Measurements from ENCODE around the gene IL22RA2. TPM values are rescaled to one million over a fixed set of nuclear protein-coding genes. Genes with fewer than 3 reads are reported as not detected.

Gene IL22RA2
- polyA plus RNA-seq, 1 of the 3 experiments (the other 2 are of a cell fraction), result not detected

- ChIA-PET CTCF (no interaction called here), POLR2A (no interaction called here)
- Histone ChIP-seq H3K36me3 (replicated peaks in 1 of 2; ENCODE audit: control insufficient read depth in 1 of 2, insufficient read depth in 2 of 2, low read length in 1 of 2) (no peaks in the 10 kb centered on the region), H3K79me2 (ENCODE audit: insufficient read depth) (no peaks in the 10 kb centered on the region), H4K20me1 (ENCODE audit: insufficient read depth) (no peaks in the 10 kb centered on the region), H3K27ac (ENCODE audit: low read depth in 2 of 2, low read length in 1 of 2) (no peak overlapping the region), H3K9me2 (no peaks in the 10 kb centered on the region), H2AFZ (ENCODE audit: low read depth) (no peak overlapping the region), H3F3A (replicated peaks; ENCODE audit: insufficient read depth) (no peaks in the 10 kb centered on the region), H3K4me3 (ENCODE audit: low read depth in 2 of 2, low read length in 1 of 2) (no peak overlapping the region), H3K27me3 (ENCODE audit: insufficient read depth) (no peaks in the 10 kb centered on the region), H3K4me2 (no peak overlapping the region), H3K9ac (no peak overlapping the region), H3K4me1 (ENCODE audit: control insufficient read depth in 1 of 2, insufficient read depth in 2 of 2, low read depth in 1 of 2, low read length in 1 of 2) (no peaks in the 10 kb centered on the region), H3K9me3 (no peaks in the 10 kb centered on the region)
- TF ChIP-seq RCOR1 (IDR thresholded peaks at IDR 0.05; ENCODE audit: low read length), result no peak
- no peak for TF ChIP-seq FOSL2 (IDR thresholded peaks at IDR 0.05; ENCODE audit: borderline replicate concordance, low read depth)
- TF ChIP-seq NFIC (IDR thresholded peaks at IDR 0.05; ENCODE audit: borderline replicate concordance), result no peak
- no peak for TF ChIP-seq RXRA (IDR thresholded peaks at IDR 0.05; ENCODE audit: borderline replicate concordance, low read depth)
- no peak for TF ChIP-seq EP300 (IDR thresholded peaks at IDR 0.05; ENCODE audit: borderline replicate concordance in 1 of 2, low read depth in 1 of 2, low read length in 1 of 2)
- TF ChIP-seq EZH2phosphoT487 (IDR thresholded peaks at IDR 0.05; ENCODE audit: borderline replicate concordance, low read depth), result no peak
- no peak for TF ChIP-seq GATA2 (CRISPR knock-in tag; IDR thresholded peaks at IDR 0.05)
- TF ChIP-seq PBX3 (IDR thresholded peaks at IDR 0.05), result no peak
- no peak for TF ChIP-seq RAD21 (IDR thresholded peaks at IDR 0.05; ENCODE audit: low read length)
- TF ChIP-seq ELF1 (IDR thresholded peaks at IDR 0.05), result no peak
- TF ChIP-seq MAX (IDR thresholded peaks at IDR 0.05; ENCODE audit: low read depth), result no peak
- TF ChIP-seq FOXM1 (IDR thresholded peaks at IDR 0.05; ENCODE audit: low read depth), result no peak
- TF ChIP-seq RFX5 (IDR thresholded peaks at IDR 0.05; ENCODE audit: low read length), result no peak
- no peak for TF ChIP-seq GABPA (IDR thresholded peaks at IDR 0.05; ENCODE audit: low read depth)
- no peak for TF ChIP-seq CTCF (IDR thresholded peaks at IDR 0.05)
- no peak for DNase-seq
- WGBS (ENCODE audit: low lambda C conversion rate), result 32% methylated on average over 4 of the region's 4 CpGs
These were observed 50.8 kb downstream of the IL22RA2 start for GRCh38 chr6:137122612-137123011.

- CTCF ChIA-PET, result interaction anchor here (3.1 kb wide), 1 partner anchor 27 kb away, joined by 11 read pairs; no protein-coding TSS in a partner anchor
- no peak for DNase-seq
- no peak overlapping the region for H2AFZ ChIP-seq (ENCODE audit: low read depth)
- no peak overlapping the region for H3K4me2 ChIP-seq
- 23% methylated on average over 2 of the region's 2 CpGs for WGBS (ENCODE audit: low lambda C conversion rate)
- H3K9ac ChIP-seq, result no peak overlapping the region
- no peak overlapping the region; a peak in 1 of 4 replicates for H3K27ac ChIP-seq (ENCODE audit: low read depth in 2 of 2, low read length in 1 of 2)
- no peaks in the 10 kb centered on the region for H3K9me2 ChIP-seq
- H3K27me3 ChIP-seq (ENCODE audit: insufficient read depth), result no peaks in the 10 kb centered on the region
- no peaks in the 10 kb centered on the region for H3F3A ChIP-seq (replicated peaks; ENCODE audit: insufficient read depth)
- H4K20me1 ChIP-seq (ENCODE audit: insufficient read depth), result no peaks in the 10 kb centered on the region
- H3K36me3 ChIP-seq (replicated peaks in 1 of 2; ENCODE audit: control insufficient read depth in 1 of 2, insufficient read depth in 2 of 2, low read length in 1 of 2), result no peaks in the 10 kb centered on the region
- POLR2A ChIA-PET, result interaction anchor here (0.8 kb wide), 1 partner anchor 132 kb away, joined by 3 read pairs; no protein-coding TSS in a partner anchor
- no peak overlapping the region for H3K4me3 ChIP-seq (ENCODE audit: low read depth in 2 of 2, low read length in 1 of 2)
- no peaks in the 10 kb centered on the region for H3K79me2 ChIP-seq (ENCODE audit: insufficient read depth)
- no peaks in the 10 kb centered on the region for H3K9me3 ChIP-seq
- H3K4me1 ChIP-seq (ENCODE audit: control insufficient read depth in 1 of 2, insufficient read depth in 2 of 2, low read depth in 1 of 2, low read length in 1 of 2), result no peaks in the 10 kb centered on the region
- TF ChIP-seq IRF3 (IDR thresholded peaks at IDR 0.05; ENCODE audit: low read depth, low read length) (no peak), SIN3A (IDR thresholded peaks at IDR 0.05; ENCODE audit: borderline replicate concordance, low read depth, low read length) (no peak), GABPA (IDR thresholded peaks at IDR 0.05; ENCODE audit: low read depth) (no peak), MAX (IDR thresholded peaks at IDR 0.05; ENCODE audit: low read depth) (no peak), RXRA (IDR thresholded peaks at IDR 0.05; ENCODE audit: borderline replicate concordance, low read depth) (no peak), FOXJ3 (CRISPR knock-in tag; IDR thresholded peaks at IDR 0.05) (no peak), MXI1 (IDR thresholded peaks at IDR 0.05; ENCODE audit: low read depth, low read length) (no peak), USF2 (IDR thresholded peaks at IDR 0.05; ENCODE audit: borderline replicate concordance, low read depth, low read length) (no peak), MEF2A (IDR thresholded peaks at IDR 0.05; ENCODE audit: borderline replicate concordance, low read depth) (no peak), PBX3 (IDR thresholded peaks at IDR 0.05) (no peak)
These were observed 51.9 kb downstream of the IL22RA2 start for GRCh38 chr6:137121401-137121997.
